Measurements from ENCODE around the gene GSC. TPM values are rescaled to one million over a fixed set of nuclear protein-coding genes. Genes with fewer than 3 reads are reported as not detected.

GSC gene
- total and polyA plus RNA-seq, 8 donors: not detected

DNA sequence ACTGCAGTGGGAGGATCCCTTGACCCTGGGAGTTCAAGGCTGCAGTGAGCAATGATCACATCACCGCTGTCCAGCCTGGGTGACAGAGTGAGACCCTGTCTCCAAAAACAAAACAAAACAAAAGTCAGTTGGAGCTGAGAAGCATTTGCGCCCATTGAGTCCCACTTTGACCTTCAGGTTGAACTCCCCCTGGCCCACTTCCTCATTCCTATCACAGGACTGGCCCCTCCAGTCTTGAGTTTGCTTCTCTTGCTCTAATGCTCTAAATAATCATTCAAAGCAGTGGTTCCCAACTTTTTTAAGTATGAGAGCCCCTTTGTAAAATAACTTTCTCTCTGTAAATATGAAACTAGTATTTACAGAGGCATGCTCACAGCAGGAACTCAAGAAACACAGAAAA lies 28.0 kb upstream of the GSC start:
- no peak for ATAC-seq
- TF ChIP-seq, protein P1, sequence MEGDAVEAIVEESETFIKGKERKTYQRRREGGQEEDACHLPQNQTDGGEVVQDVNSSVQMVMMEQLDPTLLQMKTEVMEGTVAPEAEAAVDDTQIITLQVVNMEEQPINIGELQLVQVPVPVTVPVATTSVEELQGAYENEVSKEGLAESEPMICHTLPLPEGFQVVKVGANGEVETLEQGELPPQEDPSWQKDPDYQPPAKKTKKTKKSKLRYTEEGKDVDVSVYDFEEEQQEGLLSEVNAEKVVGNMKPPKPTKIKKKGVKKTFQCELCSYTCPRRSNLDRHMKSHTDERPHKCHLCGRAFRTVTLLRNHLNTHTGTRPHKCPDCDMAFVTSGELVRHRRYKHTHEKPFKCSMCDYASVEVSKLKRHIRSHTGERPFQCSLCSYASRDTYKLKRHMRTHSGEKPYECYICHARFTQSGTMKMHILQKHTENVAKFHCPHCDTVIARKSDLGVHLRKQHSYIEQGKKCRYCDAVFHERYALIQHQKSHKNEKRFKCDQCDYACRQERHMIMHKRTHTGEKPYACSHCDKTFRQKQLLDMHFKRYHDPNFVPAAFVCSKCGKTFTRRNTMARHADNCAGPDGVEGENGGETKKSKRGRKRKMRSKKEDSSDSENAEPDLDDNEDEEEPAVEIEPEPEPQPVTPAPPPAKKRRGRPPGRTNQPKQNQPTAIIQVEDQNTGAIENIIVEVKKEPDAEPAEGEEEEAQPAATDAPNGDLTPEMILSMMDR (IDR thresholded peaks at IDR 0.05): no peak

GRCh38 chr14:94796278-94796677 lies 26.4 kb upstream of the GSC start:
- ATAC-seq: no peak
- Histone ChIP-seq H3K36me3 (no peaks in the 10 kb centered on the region), H3K4me3 (no peak overlapping the region), H3K27me3 (peaks cover 0 to 19% of the 10 kb centered on the region in 2 donors), H3K9me3 (no peaks in the 10 kb centered on the region), H3K4me1 (no peaks in the 10 kb centered on the region), H3K27ac (no peak overlapping the region)
- intact Hi-C loops (cut with DNase I): no loop called here
- no peak for DNase-seq
- TF ChIP-seq, protein P1 (IDR thresholded peaks at IDR 0.05): no peak

More for the DNA sequence above, 28.0 kb upstream of the GSC start:
- no peak for DNase-seq
- peaks cover 0 to 25% of the 10 kb centered on the region in 2 donors for H3K27me3 ChIP-seq
- H3K36me3 ChIP-seq: no peaks in the 10 kb centered on the region
- no peaks in the 10 kb centered on the region for H3K9me3 ChIP-seq
- intact Hi-C loops (cut with DNase I): no loop called here
- no peaks in the 10 kb centered on the region for H3K4me1 ChIP-seq
- H3K4me3 ChIP-seq: no peak overlapping the region
- no peak overlapping the region for H3K27ac ChIP-seq

- no peak overlapping the region for H3K27ac ChIP-seq
- TF ChIP-seq, protein P1 (IDR thresholded peaks at IDR 0.05): no peak
- DNase-seq (no peak), ATAC-seq (no peak)
- no peaks in the 10 kb centered on the region for H3K36me3 ChIP-seq
- no peaks in the 10 kb centered on the region for H3K4me1 ChIP-seq
- H3K27me3 ChIP-seq: peaks cover 0 to 16% of the 10 kb centered on the region in 2 donors
- intact Hi-C loops (cut with DNase I): no loop called here
- no peak overlapping the region for H3K4me3 ChIP-seq
- H3K9me3 ChIP-seq: no peaks in the 10 kb centered on the region
Observed at GRCh38 chr14:94795372-94795771, 25.5 kb upstream of the GSC start.

DNA sequence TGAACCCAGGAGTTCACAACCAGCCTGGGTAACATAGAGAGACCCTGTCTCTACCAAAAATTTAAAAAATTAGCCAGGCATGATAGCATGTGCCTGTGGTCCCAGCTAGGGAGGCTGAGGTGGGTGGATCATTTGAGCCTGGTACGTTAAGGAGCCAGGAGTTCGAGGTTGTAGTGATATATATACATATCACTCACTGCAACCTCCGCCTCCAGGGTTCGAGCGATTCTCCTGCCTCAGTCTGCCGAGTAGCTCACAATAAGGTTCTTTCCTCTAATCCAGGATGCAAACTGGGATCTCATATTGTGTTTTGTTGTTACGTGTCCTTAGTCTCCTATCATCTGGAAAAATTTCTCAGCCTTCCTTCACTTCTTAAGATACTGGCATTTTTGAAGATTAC lies 24.0 kb upstream of the GSC start:
- intact Hi-C loops (cut with DNase I): no loop called here
- no peaks in the 10 kb centered on the region for H3K36me3 ChIP-seq
- no peaks in the 10 kb centered on the region for H3K9me3 ChIP-seq
- no peak overlapping the region for H3K4me3 ChIP-seq
- TF ChIP-seq, protein P1 (IDR thresholded peaks at IDR 0.05): no peak
- H3K27ac ChIP-seq: no peak overlapping the region
- ATAC-seq: no peak
- DNase-seq: no peak
- peaks cover 0 to 11% of the 10 kb centered on the region in 2 donors for H3K27me3 ChIP-seq
- no peaks in the 10 kb centered on the region for H3K4me1 ChIP-seq

DNA sequence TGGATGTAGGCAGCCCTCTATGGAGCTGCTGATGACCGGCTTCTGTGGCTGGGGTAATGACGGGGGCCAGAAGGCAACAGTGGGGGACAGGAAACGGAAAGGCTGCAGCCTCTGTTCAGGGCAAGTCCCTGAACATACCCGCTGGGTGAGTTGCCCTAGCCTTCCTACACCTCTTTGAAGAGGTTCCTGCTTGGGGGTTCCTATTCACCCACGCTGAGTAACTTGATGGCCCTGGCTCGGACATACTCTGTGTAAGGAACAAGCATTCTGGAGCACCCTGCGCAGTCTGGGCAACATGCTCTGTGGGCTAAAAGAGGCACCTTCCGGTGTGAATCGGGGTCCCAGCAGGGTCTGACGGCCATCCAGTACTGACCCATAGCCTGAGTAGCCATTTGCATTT lies 17.7 kb upstream of the GSC start:
- H3K27ac ChIP-seq: no peak overlapping the region
- H3K9me3 ChIP-seq: no peaks in the 10 kb centered on the region
- peaks cover 0 to 28% of the 10 kb centered on the region in 2 donors for H3K27me3 ChIP-seq
- no peaks in the 10 kb centered on the region for H3K4me1 ChIP-seq
- ATAC-seq (no peak), DNase-seq (no peak)
- intact Hi-C loops (cut with DNase I): no loop called here
- H3K36me3 ChIP-seq: no peaks in the 10 kb centered on the region
- TF ChIP-seq, protein P1 (IDR thresholded peaks at IDR 0.05): no peak
- H3K4me3 ChIP-seq: no peak overlapping the region

Measured in left lung (tissue), 10 donors.